ENCODE results near the gene GID4. TPM values are rescaled to one million over a fixed set of nuclear protein-coding genes. Genes with fewer than 3 reads are reported as not detected.

Gene GID4
- total RNA-seq, 1 experiment from 2014 or later: 11.4 TPM

- no peak overlapping the region for H3T11ph ChIP-seq (ENCODE audit: low read length)
- no peaks in the 10 kb centered on the region for H3K79me1 ChIP-seq (ENCODE audit: insufficient read depth, low read depth, low read length, poor library complexity, severe bottlenecking)
These were observed 6.6 kb downstream of the GID4 start for GRCh38 chr17:18045691-18046350.

More at GRCh38 chr17:18045691-18046350, 6.6 kb downstream of the GID4 start:
- Histone ChIP-seq H4K5ac (ENCODE audit: insufficient read length, low read depth, low read length) (no peak overlapping the region), H3K23me2 (ENCODE audit: insufficient read length, low read depth, low read length, poor library complexity, severe bottlenecking) (no peaks in the 10 kb centered on the region), H3K4me2 (ENCODE audit: insufficient read depth, insufficient read length, low read length) (no peak overlapping the region), H3K79me2 (ENCODE audit: insufficient read depth, low read length) (no peaks in the 10 kb centered on the region), H3K23ac (ENCODE audit: insufficient read length, low read depth, low read length) (no peak overlapping the region), H2AK5ac (ENCODE audit: insufficient read length, low read length) (no peak overlapping the region), H3K4ac (ENCODE audit: low read depth, low read length) (no peak overlapping the region), H4K91ac (ENCODE audit: insufficient read length, low read depth, low read length) (no peak overlapping the region), H2BK15ac (ENCODE audit: low read depth, low read length) (no peak overlapping the region), H3K14ac (ENCODE audit: insufficient read depth, low read length) (no peak overlapping the region), H4K8ac (replicated peaks; ENCODE audit: insufficient read length, low read depth, low read length) (no peak overlapping the region), H3K9ac (ENCODE audit: extremely low read depth, insufficient read length, low read length) (no peak overlapping the region), H2AFZ (ENCODE audit: low read length) (no peak overlapping the region), H3K4me1 (ENCODE audit: insufficient read depth, low read length) (no peaks in the 10 kb centered on the region), H3K27ac (ENCODE audit: insufficient read length, low read depth, low read length) (no peak overlapping the region), H2BK120ac (ENCODE audit: low read depth, low read length, poor library complexity, severe bottlenecking) (no peak overlapping the region), H3K56ac (ENCODE audit: insufficient read length, low read depth, low read length) (no peak overlapping the region), H2BK5ac (ENCODE audit: insufficient read length, low read length) (no peak overlapping the region), H3K27me3 (ENCODE audit: insufficient read depth, low read length) (no peaks in the 10 kb centered on the region), H3K18ac (ENCODE audit: insufficient read length, low read depth, low read length) (no peak overlapping the region), H2BK20ac (ENCODE audit: low read depth, low read length, poor library complexity, severe bottlenecking) (no peak overlapping the region), H4K20me1 (ENCODE audit: control insufficient read depth, insufficient read depth, insufficient read length) (no peaks in the 10 kb centered on the region), H2BK12ac (ENCODE audit: insufficient read length, low read depth, low read length) (no peak overlapping the region), H3K9me3 (ENCODE audit: control insufficient read depth, low read depth, low read length) (no peaks in the 10 kb centered on the region)
- H3K27me3 Mint-ChIP-seq (ENCODE audit: low read depth): no peaks in the 10 kb centered on the region
- no CpG with 5 or more reads among the region's 3 CpGs for WGBS (ENCODE audit: extremely low coverage, insufficient read length, low lambda C conversion rate)
- H3K9me3 Mint-ChIP-seq: no peaks in the 10 kb centered on the region
- H3K4me1 Mint-ChIP-seq: peaks cover 11 to 13% of the 10 kb centered on the region in 2 experiments
- H3K27ac Mint-ChIP-seq: no peak overlapping the region
- H3K4me3 Mint-ChIP-seq: no peak overlapping the region
- H3K36me3 Mint-ChIP-seq (ENCODE audit: insufficient read depth in 1 of 3, low read depth in 3 of 3): peaks cover 9 to 32% (median 16%) of the 10 kb centered on the region in 3 experiments; a peak in 6 of 7 replicates
- no peak for TF ChIP-seq CTCF (conservative IDR thresholded peaks at IDR 0.05)
- DNase-seq: no peak
